Measurements from ENCODE around the gene SPTSSA.
"Not testable (repeated sequence)": the region's sequence is repeated elsewhere in the genome, so short reads cannot be mapped to it uniquely, and the experiment has no call there.

Gene SPTSSA

GRCh38 chr14:34462132-34462893 is at the start of gene SPTSSA:
Gene SPTSSA, minus strand, starts transcription at chr14:34462240. Its CDS starts 33 bp downstream, at chr14:34462207.
- DNase-seq = peak; percentile 68

GRCh38 chr14:34507884-34508283 is 45.8 kb upstream of the SPTSSA start:
- no peak for DNase-seq

DNA sequence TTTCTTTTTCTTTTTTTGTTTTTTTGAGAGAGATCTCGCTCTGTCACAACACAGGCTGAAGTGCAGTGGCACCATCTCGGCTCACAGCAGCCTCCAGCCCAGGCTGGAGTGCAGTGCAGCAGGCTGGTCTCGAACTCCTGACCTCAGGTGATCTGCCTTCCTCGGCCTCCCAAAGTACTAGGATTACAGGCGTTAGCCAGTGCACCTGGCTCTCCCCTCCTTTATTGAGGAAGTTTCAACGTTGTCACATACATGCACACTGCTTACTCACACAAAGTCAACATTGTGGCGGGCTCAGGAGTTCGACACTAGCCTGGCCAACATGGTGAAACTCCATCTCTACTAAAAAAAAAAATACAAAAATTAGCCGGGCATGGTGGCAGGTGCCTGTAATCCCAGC is 45.4 kb upstream of the SPTSSA start:
- DNase-seq = no peak

DNA sequence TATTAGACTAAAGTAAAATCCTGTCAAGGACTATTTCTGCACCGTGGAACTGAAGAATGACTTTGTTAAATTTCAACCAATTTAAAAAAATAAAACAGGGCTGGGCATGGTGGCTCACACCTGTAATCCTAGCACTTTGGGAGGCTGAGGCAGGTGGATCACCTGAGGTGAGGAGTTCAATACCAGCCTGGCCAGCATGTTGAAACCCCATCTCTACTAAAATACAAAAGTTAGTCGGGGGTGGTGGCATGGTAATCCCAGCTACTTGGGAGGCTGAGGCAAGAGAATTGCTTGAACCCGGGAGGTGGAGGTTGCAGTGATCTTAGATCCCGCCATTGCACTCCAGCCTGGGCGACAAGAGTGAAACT is 43.1 kb upstream of the SPTSSA start:
- not testable (repeated sequence) for DNase-seq

GRCh38 chr14:34504027-34504426 is 42.0 kb upstream of the SPTSSA start:
- DNase-seq = not testable (repeated sequence)

DNA sequence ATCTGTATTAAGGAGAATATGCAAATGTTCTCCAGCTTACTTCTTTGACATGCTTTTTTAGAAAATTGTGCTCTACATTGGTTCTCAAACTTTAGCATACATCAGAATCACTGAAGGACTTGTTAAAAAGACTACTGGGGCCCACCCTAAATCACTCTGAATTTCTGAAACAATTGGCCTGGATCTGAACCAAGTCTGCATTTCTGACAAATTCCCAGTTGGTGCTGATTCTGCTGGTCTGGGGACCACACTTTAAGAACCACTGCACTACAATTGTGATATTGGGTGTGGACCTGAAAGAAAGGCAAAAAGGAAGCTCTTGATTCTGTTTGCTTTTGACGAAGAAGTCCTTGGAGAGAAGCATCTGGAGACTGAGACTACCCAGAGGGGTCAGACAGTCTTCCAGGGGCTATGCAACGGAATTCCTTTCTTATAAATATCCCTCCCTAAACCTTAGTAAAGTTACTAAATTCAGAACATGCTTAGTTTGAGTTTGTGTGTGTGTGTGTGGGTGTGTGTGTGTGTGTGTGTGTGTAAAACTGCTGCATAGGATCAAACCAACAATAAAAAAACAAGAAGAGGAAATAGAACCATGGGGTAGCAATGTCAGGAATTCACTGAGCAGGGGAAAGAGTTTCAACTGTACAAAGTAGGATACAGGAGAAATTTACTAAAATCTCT is 40.6 kb upstream of the SPTSSA start:
- DNase-seq = no peak

DNA sequence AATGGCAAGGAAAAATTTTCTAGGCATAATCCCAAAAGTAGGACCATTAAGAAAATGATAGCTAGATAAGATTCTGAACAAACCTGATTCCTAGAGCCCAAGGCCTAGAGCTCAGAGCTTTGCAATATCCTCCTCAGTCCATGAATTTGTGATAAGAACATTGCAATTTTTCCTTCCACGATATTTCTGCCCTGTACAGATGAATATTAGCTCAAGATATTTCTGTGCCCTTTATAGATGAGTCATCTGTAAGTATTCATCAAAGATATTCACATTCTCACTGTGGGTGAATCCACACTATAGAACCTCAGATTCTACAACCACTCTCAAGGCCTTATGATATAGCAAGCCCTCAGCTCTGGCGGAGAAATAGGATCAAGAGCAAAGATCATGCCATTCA is 40.0 kb upstream of the SPTSSA start:
- no peak for DNase-seq

DNA sequence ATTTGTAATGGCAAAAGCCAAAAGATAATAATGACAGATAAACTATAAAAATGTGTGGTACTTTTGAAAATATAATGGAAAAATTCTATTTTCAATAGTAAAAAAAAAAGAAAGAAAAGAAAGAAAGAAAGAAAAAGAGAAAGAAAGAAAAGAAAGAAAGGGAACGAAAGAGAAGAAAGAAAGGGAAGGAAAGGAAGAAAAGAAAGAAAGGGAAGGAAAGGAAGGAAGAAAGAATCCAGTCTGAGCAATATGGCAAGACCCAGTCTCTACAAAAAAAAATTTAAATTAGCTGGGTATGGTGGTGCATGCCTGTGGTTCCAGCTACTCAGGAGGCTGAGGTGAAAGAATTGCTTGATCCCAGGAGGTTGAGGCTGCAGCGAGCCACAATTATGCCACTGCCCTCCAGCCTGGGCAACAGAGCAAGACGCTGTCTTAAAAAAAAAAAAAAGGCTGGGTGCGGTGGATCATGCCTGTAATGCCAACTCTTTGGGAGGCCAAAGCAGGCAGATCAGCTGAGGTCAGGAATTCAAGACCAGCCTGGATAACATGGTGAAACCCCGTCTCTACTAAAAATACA is 39.1 kb upstream of the SPTSSA start:
- DNase-seq = no peak

GRCh38 chr14:34498684-34499412 is 36.8 kb upstream of the SPTSSA start:
- DNase-seq = peak; percentile 13

GRCh38 chr14:34496679-34497513 is 34.9 kb upstream of the SPTSSA start:
- DNase-seq = no peak

DNA sequence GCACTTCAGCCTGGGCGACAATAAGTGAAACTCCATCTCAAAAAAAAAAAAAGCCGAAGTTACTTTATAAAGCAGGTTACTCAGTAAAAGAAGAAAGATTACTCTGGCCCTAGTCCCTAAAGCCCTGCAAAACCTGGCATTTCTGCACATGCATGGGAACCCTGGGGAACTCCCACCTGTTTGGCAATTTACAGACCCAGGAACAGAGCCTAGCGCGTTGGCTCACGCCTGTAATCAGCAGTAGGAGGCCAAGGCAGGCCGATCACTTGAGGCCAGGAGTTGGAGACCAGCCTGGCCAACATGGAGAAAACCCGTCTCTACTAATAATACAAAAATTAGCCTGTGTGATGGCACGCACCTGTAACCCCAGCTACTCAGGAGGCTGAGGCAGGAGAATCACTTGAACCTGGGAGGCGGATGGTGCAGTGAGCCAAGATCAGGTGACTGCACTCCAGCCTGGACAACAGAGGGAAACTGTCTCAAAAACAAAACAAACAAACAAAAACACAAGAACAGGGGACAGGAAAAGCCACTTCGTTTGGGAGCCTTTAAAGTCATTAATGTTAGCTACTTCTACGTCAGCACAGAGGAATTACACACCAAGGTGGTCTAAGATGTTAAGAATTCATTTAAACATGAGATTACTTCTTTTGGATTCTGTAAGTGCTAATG is 34.1 kb upstream of the SPTSSA start:
- no peak for DNase-seq

GRCh38 chr14:34489324-34489723 is 27.3 kb upstream of the SPTSSA start:
- DNase-seq = no peak

DNA sequence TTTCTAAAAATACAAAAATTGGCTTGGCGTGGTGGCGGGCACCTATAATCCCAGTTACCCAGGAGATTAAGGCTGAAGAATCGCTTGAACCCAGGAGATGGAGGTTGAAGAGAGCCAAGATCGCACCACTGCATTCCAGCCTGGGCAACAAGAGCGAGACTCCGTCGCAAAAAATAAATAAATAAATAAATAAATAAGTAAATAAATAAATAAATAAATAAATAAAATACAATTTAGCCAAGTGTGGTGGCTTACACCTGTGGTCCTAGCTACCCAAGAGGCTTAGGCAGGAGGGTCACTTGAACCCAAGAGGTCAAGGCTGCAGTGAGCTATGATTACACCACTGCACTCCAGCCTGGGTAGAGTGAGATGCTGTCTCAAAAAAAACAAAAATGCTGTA is 26.5 kb upstream of the SPTSSA start:
- no peak for DNase-seq

GRCh38 chr14:34484726-34485125 is 22.7 kb upstream of the SPTSSA start:
- no peak for DNase-seq

DNA sequence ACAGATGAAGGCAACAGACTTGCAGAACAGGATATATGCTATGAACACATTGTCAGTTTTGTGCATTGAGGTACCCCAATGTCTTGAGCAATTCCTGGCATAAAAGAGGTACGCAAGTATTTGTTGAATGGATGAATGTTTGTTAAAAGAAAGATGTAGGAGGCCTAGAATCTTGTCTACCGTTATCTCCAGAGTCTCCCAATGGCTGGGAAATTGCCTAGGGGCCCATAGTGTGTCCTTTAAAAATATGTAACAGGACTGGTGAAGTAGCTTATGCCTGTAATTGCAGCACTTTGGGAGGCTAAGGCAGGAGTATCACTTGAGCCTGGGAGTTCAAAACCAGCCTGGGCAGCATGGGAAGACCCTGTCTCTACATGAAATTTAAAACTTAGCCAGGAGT is 20.4 kb upstream of the SPTSSA start:
- no peak for DNase-seq

DNA sequence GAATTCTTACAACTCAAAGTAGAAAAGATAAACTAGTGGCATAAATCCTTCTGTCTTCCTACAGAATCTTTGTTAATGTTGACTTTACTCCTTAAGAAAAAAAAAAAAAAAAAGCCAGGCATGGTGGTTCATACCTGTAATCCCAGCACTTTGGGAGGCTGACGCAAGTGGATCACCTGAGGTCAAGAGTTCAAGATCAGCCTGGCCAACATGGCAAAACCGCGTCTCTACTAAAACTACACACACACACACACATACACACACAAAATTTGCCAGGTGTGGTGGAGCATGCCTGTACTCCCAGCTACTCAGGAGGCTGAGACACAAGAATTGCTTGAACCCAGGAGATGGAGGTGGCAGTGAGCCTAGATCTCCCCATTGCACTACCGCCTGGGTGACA is 17.7 kb upstream of the SPTSSA start:
- no peak for DNase-seq

- DNase-seq = no peak
Measured at GRCh38 chr14:34478261-34478660, 16.2 kb upstream of the SPTSSA start.

DNA sequence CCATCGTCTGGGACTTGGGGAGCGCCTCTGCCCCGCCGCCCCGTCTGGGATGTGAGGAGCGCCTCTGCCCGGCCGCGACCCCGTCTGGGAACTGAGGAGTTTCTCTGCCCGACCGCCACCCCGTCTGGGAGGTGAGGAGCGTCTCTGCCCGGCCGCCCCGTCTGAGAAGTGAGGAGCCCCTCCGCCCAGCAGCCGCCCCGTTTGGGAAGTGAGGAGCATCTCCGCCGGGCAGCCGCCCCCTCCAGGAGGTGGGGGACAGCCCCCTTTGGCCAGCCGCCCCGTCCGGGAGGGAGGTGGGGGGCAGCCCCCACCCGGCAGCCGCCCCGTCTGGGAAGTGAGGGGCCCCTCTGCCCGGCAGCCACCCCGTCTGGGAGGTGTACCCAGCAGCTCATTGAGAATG is 14.0 kb upstream of the SPTSSA start:
- not testable (repeated sequence) for DNase-seq

GRCh38 chr14:34475163-34475562 is 13.1 kb upstream of the SPTSSA start:
- DNase-seq = no peak

- DNase-seq = no peak
Measured at GRCh38 chr14:34474187-34474679, 12.2 kb upstream of the SPTSSA start.

- DNase-seq = no peak
Measured at GRCh38 chr14:34472706-34473279, 10.8 kb upstream of the SPTSSA start.

Data from DMS153 (cell line).